ENCODE data around the gene VAPA. TPM values are rescaled to one million over a fixed set of nuclear protein-coding genes. Genes with fewer than 3 reads are reported as not detected.

VAPA gene
- total RNA-seq, 1 donor from 2014 or later, result 132 TPM

DNA sequence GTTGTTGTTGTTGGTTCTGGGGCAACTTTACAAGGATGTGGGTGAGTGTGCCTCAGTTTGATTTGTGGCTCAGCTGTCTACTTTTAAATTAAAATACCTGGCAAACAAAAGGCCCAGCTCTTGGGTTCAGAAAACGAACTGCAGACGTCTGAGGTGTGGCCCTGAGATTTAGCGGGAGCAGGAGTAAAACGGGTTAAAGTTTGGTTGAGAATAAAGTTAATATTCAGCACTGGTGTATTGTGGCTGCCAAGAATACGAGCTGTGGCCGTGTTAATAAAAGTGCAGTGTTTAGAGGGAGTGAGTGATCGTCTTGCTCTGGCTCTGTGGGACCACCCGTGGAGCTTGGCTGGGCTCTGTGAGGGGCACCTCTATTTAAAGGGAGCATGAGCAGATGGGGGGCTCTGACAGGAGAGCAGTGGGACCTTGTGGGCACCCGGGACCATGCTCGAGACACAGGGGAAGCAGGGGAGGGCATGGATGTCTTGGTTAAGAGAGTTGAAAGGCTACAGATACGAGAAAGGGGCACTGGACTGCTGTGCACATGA, 80.3 kb downstream of the VAPA start:
- H3K4me1 Mint-ChIP-seq (ENCODE audit: unreplicated experiment), result peaks cover 28% of the 10 kb centered on the region
- H3K27me3 Mint-ChIP-seq, result peaks cover 3% of the 10 kb centered on the region
- peak overlapping the region; percentile 48 for H3K27ac Mint-ChIP-seq
- DNase-seq (ENCODE audit: extremely low spot score, unreplicated experiment), result no peak
- no peaks in the 10 kb centered on the region for H3K36me3 Mint-ChIP-seq
- no peak for TF ChIP-seq CTCF (conservative IDR thresholded peaks at IDR 0.05)
- peaks cover 19% of the 10 kb centered on the region for H3K9me3 Mint-ChIP-seq
- peak overlapping the region; percentile 53 for H3K4me3 Mint-ChIP-seq

- Mint-ChIP-seq H3K27me3 (peaks cover 3% of the 10 kb centered on the region), H3K36me3 (no peaks in the 10 kb centered on the region), H3K9me3 (peaks cover 22% of the 10 kb centered on the region), H3K4me1 (ENCODE audit: unreplicated experiment) (peaks cover 28% of the 10 kb centered on the region), H3K4me3 (no peak overlapping the region), H3K27ac (no peak overlapping the region)
- TF ChIP-seq CTCF (conservative IDR thresholded peaks at IDR 0.05), result no peak
- DNase-seq (ENCODE audit: extremely low spot score, unreplicated experiment), result no peak
These were observed 81.0 kb downstream of the VAPA start for GRCh38 chr18:9994701-9995235.

- H3K27me3 Mint-ChIP-seq, result peaks cover 3% of the 10 kb centered on the region
- peaks cover 23% of the 10 kb centered on the region for H3K4me1 Mint-ChIP-seq (ENCODE audit: unreplicated experiment)
- no peak overlapping the region for H3K27ac Mint-ChIP-seq
- no peak for TF ChIP-seq CTCF (conservative IDR thresholded peaks at IDR 0.05)
- no peak for DNase-seq (ENCODE audit: extremely low spot score, unreplicated experiment)
- H3K4me3 Mint-ChIP-seq, result no peak overlapping the region
- no peaks in the 10 kb centered on the region for H3K36me3 Mint-ChIP-seq
- peaks cover 26% of the 10 kb centered on the region for H3K9me3 Mint-ChIP-seq
These were observed 81.8 kb downstream of the VAPA start for GRCh38 chr18:9995631-9996030.

DNA sequence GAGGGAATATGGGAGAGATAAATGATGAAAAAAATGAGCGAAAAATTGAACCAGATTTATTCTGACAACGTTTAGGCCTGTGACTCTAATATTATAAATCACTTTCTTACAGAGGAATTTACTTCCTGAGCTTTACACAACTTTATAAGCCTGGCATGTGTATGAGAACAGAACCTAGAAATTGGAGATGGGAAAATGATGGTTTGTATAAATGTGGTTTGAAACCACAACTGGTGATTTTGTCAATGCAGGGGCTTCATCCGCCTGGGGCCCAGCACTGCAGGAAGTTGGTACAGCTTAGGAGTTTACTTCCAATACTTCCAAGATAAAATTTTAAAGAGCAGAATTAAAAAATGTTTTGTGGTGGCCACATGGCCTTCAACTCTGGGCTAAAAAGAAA, 82.3 kb downstream of the VAPA start:
- Mint-ChIP-seq H3K4me1 (ENCODE audit: unreplicated experiment) (peaks cover 23% of the 10 kb centered on the region), H3K27me3 (peaks cover under 1% of the 10 kb centered on the region), H3K27ac (no peak overlapping the region), H3K36me3 (no peaks in the 10 kb centered on the region), H3K9me3 (peaks cover 26% of the 10 kb centered on the region), H3K4me3 (no peak overlapping the region)
- no peak for TF ChIP-seq CTCF (conservative IDR thresholded peaks at IDR 0.05)
- no peak for DNase-seq (ENCODE audit: extremely low spot score, unreplicated experiment)

GRCh38 chr18:9997711-9998110, 83.9 kb downstream of the VAPA start:
- peaks cover 22% of the 10 kb centered on the region for H3K4me1 Mint-ChIP-seq (ENCODE audit: unreplicated experiment)
- DNase-seq (ENCODE audit: extremely low spot score, unreplicated experiment), result no peak
- H3K27ac Mint-ChIP-seq, result no peak overlapping the region
- no peaks in the 10 kb centered on the region for H3K27me3 Mint-ChIP-seq
- H3K4me3 Mint-ChIP-seq, result no peak overlapping the region
- no peaks in the 10 kb centered on the region for H3K36me3 Mint-ChIP-seq
- peaks cover 21% of the 10 kb centered on the region for H3K9me3 Mint-ChIP-seq
- TF ChIP-seq CTCF (conservative IDR thresholded peaks at IDR 0.05), result no peak
